K562 (cell line): ENCODE measurements around the gene RNF181.

Source experiments
- ATF2 ChIP-seq: sonication (generic); formaldehyde crosslinking; IDR thresholded peaks from 2 replicates; pipeline ENCODE4 v1.8.1; 2022; ENCODE audit warnings: missing genetic modification reagents
- MAFF ChIP-seq: IDR thresholded peaks from 2 replicates; pipeline ENCODE4 v1.6.1; 2012; ENCODE audit warnings: low read length, improper control_type of control experiment
- MEF2D ChIP-seq: conservative IDR thresholded peaks from 2 replicates; pipeline ENCODE4 v1.6.1; 2016; ENCODE audit warnings: low read depth, missing genetic modification characterization, missing compliant biosample characterization
- RAD21 ChIP-seq, 2 experiments: fragments of 250-450 bp in 1 of 2; fragments of 450-650 bp in 1 of 2; sonication (Bioruptor Pico) in 1 of 2; formaldehyde crosslinking in 1 of 2; IDR thresholded peaks in 1 of 2; conservative IDR thresholded peaks in 1 of 2; 2 replicates each; pipeline versions ENCODE4 v1.4.0 to v1.8.0; 2020 to 2022; ENCODE audit warnings: mild to moderate bottlenecking in 2 of 2, moderate library complexity in 1 of 2
- RBM22 ChIP-seq: fragments of 200-400 bp; formaldehyde crosslinking; IDR thresholded peaks from 2 replicates; pipeline ENCODE4 v1.6.1; 2018; ENCODE audit warnings: low read length, low read depth; ENCODE audit not compliant: poor library complexity, severe bottlenecking
- TCF3 ChIP-seq: sonication (generic); formaldehyde crosslinking; IDR thresholded peaks from 2 replicates; pipeline ENCODE4 v1.4.0; 2020; ENCODE audit warnings: mild to moderate bottlenecking, missing genetic modification reagents
- USF2 ChIP-seq: sonication (generic); formaldehyde crosslinking; IDR thresholded peaks from 2 replicates; pipeline ENCODE4 v1.5.0; 2020; ENCODE audit warnings: missing genetic modification reagents
- ZHX1 ChIP-seq: fragments of 150-350 bp; conservative IDR thresholded peaks from 2 replicates; pipeline ENCODE4 v1.6.1; 2014; ENCODE audit warnings: low read length
- ZKSCAN1 ChIP-seq: fragments of 150-350 bp; IDR thresholded peaks from 2 replicates; pipeline ENCODE4 v1.6.1; 2016; ENCODE audit warnings: low read depth, low read length
- ZNF764 ChIP-seq: fragments of 250-450 bp; sonication (Bioruptor Pico); IDR thresholded peaks from 2 replicates; pipeline ENCODE4 v1.4.0; 2020; ENCODE audit warnings: low read depth, mild to moderate bottlenecking, moderate library complexity
- TF ChIP-seq, protein P1 (sequence below), 3 experiments: IDR thresholded peaks in 2 of 3; conservative IDR thresholded peaks in 1 of 3; 2 replicates each; pipeline ENCODE4 v1.5.1; 2011 to 2012; ENCODE audit warnings: low read length in 3 of 3, mild to moderate bottlenecking in 3 of 3, control low read depth in 2 of 3, improper control_type of control experiment in 1 of 3, inconsistent platforms in 1 of 3, low read depth in 1 of 3, mixed read lengths in 1 of 3, moderate library complexity in 1 of 3; ENCODE audit not compliant: insufficient read depth in 2 of 3
- TF ChIP-seq, protein P2 (sequence below): sonication (generic); formaldehyde crosslinking; IDR thresholded peaks from 2 replicates; pipeline ENCODE4 v1.8.0; 2022; ENCODE audit warnings: mild to moderate bottlenecking, missing genetic modification reagents

DNA sequence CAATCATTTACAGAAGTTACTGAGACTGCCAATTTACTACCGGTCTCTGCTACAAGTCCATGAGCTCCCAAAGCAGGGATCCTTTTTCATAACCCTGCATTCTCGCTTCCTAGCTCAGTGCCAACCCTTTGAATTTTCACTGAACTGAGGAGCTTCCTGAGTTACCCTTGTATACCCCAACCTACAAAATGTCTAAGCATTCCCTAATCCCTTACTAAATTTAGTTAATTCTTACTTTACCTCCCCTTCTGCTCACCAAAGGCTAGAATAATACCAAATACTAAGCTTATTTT lies 47.0 kb upstream of the RNF181 start:
- TF ChIP-seq RAD21 (CRISPR knock-in tag; conservative IDR thresholded peaks at IDR 0.05 in 1 of 2, IDR thresholded peaks at IDR 0.05 in 1 of 2) (no peak), USF2 (no peak), ZKSCAN1 (no peak), RBM22 (no peak), MEF2D (no peak), ZHX1 (no peak), MAFF (no peak), TCF3 (CRISPR knock-in tag) (no peak), ATF2 (CRISPR knock-in tag) (no peak), ZNF764 (CRISPR knock-in tag) (no peak)
- TF ChIP-seq, protein P1, sequence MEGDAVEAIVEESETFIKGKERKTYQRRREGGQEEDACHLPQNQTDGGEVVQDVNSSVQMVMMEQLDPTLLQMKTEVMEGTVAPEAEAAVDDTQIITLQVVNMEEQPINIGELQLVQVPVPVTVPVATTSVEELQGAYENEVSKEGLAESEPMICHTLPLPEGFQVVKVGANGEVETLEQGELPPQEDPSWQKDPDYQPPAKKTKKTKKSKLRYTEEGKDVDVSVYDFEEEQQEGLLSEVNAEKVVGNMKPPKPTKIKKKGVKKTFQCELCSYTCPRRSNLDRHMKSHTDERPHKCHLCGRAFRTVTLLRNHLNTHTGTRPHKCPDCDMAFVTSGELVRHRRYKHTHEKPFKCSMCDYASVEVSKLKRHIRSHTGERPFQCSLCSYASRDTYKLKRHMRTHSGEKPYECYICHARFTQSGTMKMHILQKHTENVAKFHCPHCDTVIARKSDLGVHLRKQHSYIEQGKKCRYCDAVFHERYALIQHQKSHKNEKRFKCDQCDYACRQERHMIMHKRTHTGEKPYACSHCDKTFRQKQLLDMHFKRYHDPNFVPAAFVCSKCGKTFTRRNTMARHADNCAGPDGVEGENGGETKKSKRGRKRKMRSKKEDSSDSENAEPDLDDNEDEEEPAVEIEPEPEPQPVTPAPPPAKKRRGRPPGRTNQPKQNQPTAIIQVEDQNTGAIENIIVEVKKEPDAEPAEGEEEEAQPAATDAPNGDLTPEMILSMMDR (IDR thresholded peaks at IDR 0.05 in 2 of 3, conservative IDR thresholded peaks at IDR 0.05 in 1 of 3; ENCODE audit: insufficient read depth in 2 of 3, low read depth in 1 of 3, low read length in 3 of 3) = no peak
- TF ChIP-seq, protein P2, sequence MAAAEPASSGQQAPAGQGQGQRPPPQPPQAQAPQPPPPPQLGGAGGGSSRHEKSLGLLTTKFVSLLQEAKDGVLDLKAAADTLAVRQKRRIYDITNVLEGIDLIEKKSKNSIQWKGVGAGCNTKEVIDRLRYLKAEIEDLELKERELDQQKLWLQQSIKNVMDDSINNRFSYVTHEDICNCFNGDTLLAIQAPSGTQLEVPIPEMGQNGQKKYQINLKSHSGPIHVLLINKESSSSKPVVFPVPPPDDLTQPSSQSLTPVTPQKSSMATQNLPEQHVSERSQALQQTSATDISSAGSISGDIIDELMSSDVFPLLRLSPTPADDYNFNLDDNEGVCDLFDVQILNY (CRISPR knock-in tag) = no peak
